GM19468 (cell line): ENCODE data around the gene ABO.
"Not testable (repeated sequence)": the region's sequence is repeated elsewhere in the genome, so short reads cannot be mapped to it uniquely, and the experiment has no call there.

Source experiments
- ATAC-seq: cut with Tn5 transposase; IDR thresholded peaks from one replicate; pipeline ENCODE4 v1.9.1; 2021; ENCODE audit warnings: mild to moderate bottlenecking, moderate library complexity, moderate number of reproducible peaks; ENCODE audit not compliant: unreplicated experiment; ENCODE audit errors: extremely low read depth

The ABO gene

GRCh38 chr9:133275105-133276000 lies at the start of gene ABO:
Gene ABO, minus strand, starts transcription at chr9:133275201.
- ATAC-seq, result no peak

GRCh38 chr9:133323991-133324703 lies 49.1 kb upstream of the ABO start:
- no peak for ATAC-seq

DNA sequence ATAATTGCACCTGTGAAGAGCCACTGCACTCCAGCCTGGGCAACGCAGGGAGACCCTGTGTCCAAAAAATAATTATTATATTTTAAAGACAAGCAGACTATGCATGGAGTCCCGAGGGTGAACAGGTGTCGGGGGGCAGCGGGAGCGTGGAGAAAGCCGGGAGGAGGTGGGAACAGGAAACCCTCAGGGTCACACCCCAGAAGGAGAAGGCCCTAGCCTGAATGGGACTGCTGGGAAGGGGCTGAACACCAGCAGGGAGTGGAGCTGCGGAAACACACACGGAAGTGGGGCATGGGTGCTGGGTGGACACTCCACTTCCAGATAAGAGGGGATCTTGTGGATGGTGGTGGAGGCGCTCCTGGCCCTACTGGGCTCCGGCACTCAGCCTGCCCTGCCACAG lies 48.2 kb upstream of the ABO start:
- no peak for ATAC-seq

- ATAC-seq, result no peak
These were observed 47.7 kb upstream of the ABO start for GRCh38 chr9:133322701-133323100.

DNA sequence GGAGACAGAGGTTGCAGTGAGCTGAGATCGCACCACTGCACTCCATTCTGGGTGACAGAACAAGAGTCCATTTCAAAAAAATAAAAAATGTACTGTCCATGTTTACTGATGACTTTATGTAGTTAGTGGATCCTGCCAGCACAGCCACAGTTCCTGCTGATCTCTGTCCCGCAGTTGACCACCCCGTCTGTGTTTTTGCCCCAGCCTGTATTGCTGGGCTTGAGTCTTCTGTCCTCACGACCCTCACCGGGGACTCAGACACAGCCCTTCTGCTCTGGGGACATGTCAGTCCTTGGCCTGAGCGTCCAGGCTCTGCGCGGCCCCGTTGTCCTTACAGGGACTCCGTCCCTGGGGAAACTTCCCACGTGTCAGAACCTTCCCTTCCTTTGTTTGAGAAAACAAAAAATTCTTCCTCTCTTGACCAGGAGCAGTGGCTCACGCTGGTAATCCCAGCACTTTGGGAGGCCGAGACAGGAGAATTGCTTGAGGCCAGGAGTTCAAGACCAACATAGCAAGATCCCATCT lies 46.5 kb upstream of the ABO start:
- ATAC-seq, result no peak

GRCh38 chr9:133320421-133320881 lies 45.5 kb upstream of the ABO start:
- ATAC-seq, result no peak

- ATAC-seq, result not testable (repeated sequence)
These were observed 42.5 kb upstream of the ABO start for GRCh38 chr9:133317551-133317950.

DNA sequence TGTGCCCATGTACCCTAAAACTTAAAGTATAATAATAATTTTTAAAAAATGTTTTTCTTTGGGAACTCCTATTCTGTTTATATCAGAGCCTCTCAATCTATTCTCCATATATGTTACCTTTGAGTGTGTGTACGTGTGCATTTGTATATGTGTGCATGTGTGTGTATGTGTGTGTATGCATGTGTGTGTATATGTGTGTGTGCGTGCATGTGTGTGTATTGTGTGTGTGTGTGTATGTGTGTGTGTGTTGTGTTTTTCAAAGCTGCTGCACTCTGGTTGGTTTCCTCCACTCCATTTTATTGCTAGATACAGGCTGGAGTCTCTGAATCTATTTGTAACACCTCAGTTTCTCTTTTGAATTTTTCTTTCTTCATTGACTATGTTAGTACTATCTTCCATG lies 41.0 kb upstream of the ABO start:
- no peak for ATAC-seq

DNA sequence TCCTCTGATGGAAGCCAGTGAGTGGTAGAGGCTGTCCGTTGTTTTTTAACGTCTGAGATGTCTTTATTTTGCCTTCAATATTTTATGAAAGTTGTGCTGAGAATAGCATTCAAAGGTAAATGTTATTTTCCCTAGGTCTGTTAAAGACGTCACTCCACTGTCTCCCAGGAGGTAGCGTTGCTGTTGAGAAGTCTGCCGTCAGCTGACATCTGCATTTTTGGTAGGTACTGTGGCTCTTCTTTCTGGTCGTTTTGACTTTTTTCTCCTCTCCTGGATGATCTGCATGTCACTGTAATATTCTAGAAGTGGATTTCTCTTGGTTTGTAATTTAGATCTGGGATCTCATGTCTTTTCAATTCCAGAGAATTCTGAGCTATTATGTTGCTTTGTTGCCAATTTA lies 34.6 kb upstream of the ABO start:
- ATAC-seq, result no peak

GRCh38 chr9:133307301-133307700 lies 32.3 kb upstream of the ABO start:
- no peak for ATAC-seq

DNA sequence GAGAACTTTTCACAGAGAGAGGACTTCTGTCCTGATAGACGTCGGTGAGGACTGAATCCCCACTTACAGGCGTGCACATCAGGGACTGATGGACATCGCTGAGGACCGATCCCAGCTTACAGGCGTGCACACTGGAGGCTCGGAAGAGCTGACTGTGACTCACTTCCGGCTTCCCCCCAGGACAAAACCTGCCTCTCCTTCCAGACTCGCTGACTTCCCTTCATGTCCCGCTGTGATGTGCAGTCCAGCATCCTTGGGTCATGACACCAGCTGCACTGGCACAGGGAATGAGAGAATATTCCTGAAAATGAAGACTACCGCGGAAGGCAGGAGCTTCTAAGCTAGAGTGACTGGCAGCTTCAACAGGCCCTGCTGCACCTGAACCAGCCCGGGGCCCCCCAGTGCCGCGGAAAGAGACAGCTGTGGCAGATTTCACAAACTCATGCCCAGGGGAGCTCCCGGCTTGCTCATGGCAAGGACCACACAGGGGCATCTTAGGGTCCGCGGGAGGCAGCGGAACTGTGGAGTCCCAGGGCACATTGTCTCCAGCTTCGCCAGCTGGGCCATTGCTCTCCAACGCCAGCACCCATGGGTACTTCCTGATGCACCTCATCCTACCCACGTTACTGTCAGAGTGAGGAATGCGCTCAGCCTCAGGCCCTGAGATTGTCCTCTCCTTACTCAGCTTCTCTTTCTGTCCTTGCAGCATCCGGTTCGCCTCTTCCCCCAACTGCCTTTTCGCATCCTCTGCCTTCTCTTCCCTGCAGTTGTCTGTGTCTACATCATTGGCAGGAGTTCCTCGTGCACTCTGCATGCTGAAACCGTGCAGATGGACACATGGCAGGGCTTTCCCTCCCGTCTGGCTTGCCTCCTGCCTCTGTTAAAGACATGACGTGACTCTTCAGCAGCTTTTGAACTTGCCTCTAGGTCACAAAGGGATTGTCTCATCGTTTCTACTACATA lies 31.5 kb upstream of the ABO start:
- no peak for ATAC-seq

DNA sequence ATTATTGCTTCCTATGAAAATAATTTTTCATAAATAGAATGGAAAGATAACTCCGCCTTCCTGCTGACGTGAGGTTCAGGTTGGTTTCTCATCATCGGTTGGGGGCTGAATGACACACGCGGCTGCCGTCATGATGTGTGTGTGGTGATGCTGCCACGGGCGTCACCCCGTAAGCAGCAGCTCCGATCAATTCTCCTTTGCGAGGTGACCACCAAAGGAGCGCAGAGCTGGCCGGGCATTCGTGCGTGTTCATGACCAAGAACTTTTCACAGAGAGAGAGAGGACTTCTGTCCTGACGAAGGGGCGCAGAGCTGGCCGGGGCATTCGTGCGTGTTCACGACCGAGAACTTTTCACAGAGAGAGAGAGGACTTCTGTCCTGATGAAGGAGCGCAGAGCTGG lies 30.7 kb upstream of the ABO start:
- no peak for ATAC-seq

- ATAC-seq, result no peak
These were observed 29.7 kb upstream of the ABO start for GRCh38 chr9:133304477-133305377.

- ATAC-seq, result no peak
These were observed 29.1 kb upstream of the ABO start for GRCh38 chr9:133304158-133304470.

- no peak for ATAC-seq
These were observed 28.5 kb upstream of the ABO start for GRCh38 chr9:133303266-133304157.

- ATAC-seq, result no peak
These were observed 26.5 kb upstream of the ABO start for GRCh38 chr9:133301253-133302230.

- ATAC-seq, result not testable (repeated sequence)
These were observed 25.0 kb upstream of the ABO start for GRCh38 chr9:133299996-133300395.
